PC-3 (cell line): ENCODE measurements around the gene PDHX. TPM values are rescaled to one million over a fixed set of nuclear protein-coding genes. Genes with fewer than 3 reads are reported as not detected.

ENCODE experiments used
- ATAC-seq: fragments of 200-7000 bp; cut with Tn5 transposase; 2 replicates; pipeline ENCODE4 v1.9.1; 2020; ENCODE audit warnings: mild to moderate bottlenecking, moderate library complexity
- BruUV-seq: library from RNA; stranded (reverse); fragments of 400-500 nt; replicated peaks from 2 replicates; lab custom pipeline; 2021; lab: Mats Ljungman, UMichigan
- CTCF ChIA-PET: fragments of 300-600 bp; sonication (Branson Sonifier 250); formaldehyde crosslinking; loops from one replicate; lab custom pipeline; 2022; ENCODE audit warnings: antibody characterized with exemption; lab: Charles Lee
- POLR2A ChIA-PET: fragments of 300-600 bp; sonication (Branson Sonifier 250); formaldehyde crosslinking; loops from one replicate; lab custom pipeline; 2022; ENCODE audit warnings: antibody characterized with exemption; ENCODE audit not compliant: unreplicated experiment; lab: Charles Lee
- DNase-seq: peaks from one replicate; pipeline ENCODE4 v3.0.0-alpha.2; 2015
- H2AFZ ChIP-seq: fragments of 300-600 bp; sonication (generic); 2 replicates; pipeline ENCODE4 v1.6.0; 2016; ENCODE audit warnings: antibody characterized with exemption, low read length
- H3F3A ChIP-seq: fragments of 300-600 bp; sonication (generic); one replicate; pipeline ENCODE4 v1.6.0; 2017; ENCODE audit warnings: antibody characterized with exemption, low read length, control low read depth, mild to moderate bottlenecking; ENCODE audit not compliant: unreplicated experiment
- H3K27ac ChIP-seq: fragments of 300-600 bp; sonication (generic); 2 replicates; pipeline ENCODE4 v1.5.1; 2016; ENCODE audit warnings: mild to moderate bottlenecking, low read length
- H3K27me3 ChIP-seq: fragments of 300-600 bp; sonication (generic); 2 replicates; pipeline ENCODE4 v1.6.1; 2016; ENCODE audit warnings: low read length, mixed read lengths
- H3K36me3 ChIP-seq: fragments of 300-600 bp; sonication (generic); 2 replicates; pipeline ENCODE4 v1.6.1; 2016; ENCODE audit warnings: low read depth, mixed run types, low read length, mixed read lengths
- H3K4me1 ChIP-seq: fragments of 300-600 bp; sonication (generic); 2 replicates; pipeline ENCODE4 v1.5.1; 2016; ENCODE audit warnings: low read length; ENCODE audit not compliant: insufficient read depth
- H3K4me2 ChIP-seq: fragments of 300-600 bp; sonication (generic); 2 replicates; pipeline ENCODE4 v1.6.0; 2016; ENCODE audit warnings: low read length
- H3K4me3 ChIP-seq: fragments of 300-600 bp; sonication (generic); 2 replicates; pipeline ENCODE4 v1.5.1; 2016; ENCODE audit warnings: mild to moderate bottlenecking, low read length, mixed read lengths
- H3K79me2 ChIP-seq: fragments of 300-600 bp; sonication (generic); 2 replicates; pipeline ENCODE4 v1.6.1; 2017; ENCODE audit warnings: low read length, mixed read lengths
- H3K9ac ChIP-seq: fragments of 300-600 bp; sonication (generic); 2 replicates; pipeline ENCODE4 v1.6.0; 2016; ENCODE audit warnings: mild to moderate bottlenecking, low read length
- H3K9me2 ChIP-seq: fragments of 300-600 bp; sonication (generic); replicated peaks from 2 replicates; pipeline ENCODE4 v1.6.1; 2016; ENCODE audit warnings: mixed run types, low read length, mixed read lengths
- H3K9me3 ChIP-seq: fragments of 300-600 bp; sonication (generic); 2 replicates; pipeline ENCODE4 v1.6.1; 2016; ENCODE audit warnings: low read length, mixed read lengths
- H4K20me1 ChIP-seq: fragments of 300-600 bp; sonication (generic); 2 replicates; pipeline ENCODE4 v1.6.1; 2016; ENCODE audit warnings: low read length, mixed read lengths
- CTCF ChIP-seq: fragments of 300-600 bp; sonication (generic); conservative IDR thresholded peaks from 2 replicates; pipeline ENCODE4 v1.5.1; 2017; ENCODE audit warnings: antibody characterized with exemption, low read depth, mild to moderate bottlenecking, low read length
- EZH2 ChIP-seq: fragments of 300-600 bp; sonication (generic); IDR thresholded peaks from one replicate; pipeline ENCODE4 v1.6.1; 2017; ENCODE audit warnings: antibody characterized with exemption, mild to moderate bottlenecking, low read length; ENCODE audit not compliant: unreplicated experiment
- EZH2phosphoT487 ChIP-seq: fragments of 300-600 bp; sonication (generic); IDR thresholded peaks from 2 replicates; pipeline ENCODE4 v1.6.1; 2018; ENCODE audit warnings: mild to moderate bottlenecking, antibody characterized with exemption, low read length, borderline replicate concordance
- intact Hi-C: fragments of 100-400 bp; cut with micrococcal nuclease; formaldehyde crosslinking; loops from 2 replicates; pipeline ENCODE4 v1.9.0; 2023
- total RNA-seq: library from RNA; depleted of rRNA; stranded (reverse); fragments of >200 nt; gene quantifications from 2 replicates; pipeline ENCODE4 v1.2.3, GENCODE V29; 2014

PDHX gene
- total RNA-seq, 1 experiment from 2014 or later: 20.3 TPM

- TF ChIP-seq EZH2 (no peak), EZH2phosphoT487 (no peak), CTCF (no peak)
- Histone ChIP-seq H3K27me3 (no peaks in the 10 kb centered on the region), H3K27ac (peak overlapping the region; percentile 83), H3K4me2 (peak overlapping the region; percentile 42), H2AFZ (no peak overlapping the region), H4K20me1 (no peaks in the 10 kb centered on the region), H3K9me2 (no peaks in the 10 kb centered on the region), H3K36me3 (no peaks in the 10 kb centered on the region), H3K4me3 (no peak overlapping the region), H3K79me2 (no peaks in the 10 kb centered on the region), H3K9ac (peak overlapping the region; percentile 34; the same call in 1 of the 2 replicates), H3K9me3 (no peaks in the 10 kb centered on the region), H3K4me1 (peaks cover 60% of the 10 kb centered on the region), H3F3A (peaks cover 7% of the 10 kb centered on the region)
- intact Hi-C loops: loop anchor here (10.0 kb wide), 1 partner anchor 230 kb away; no protein-coding TSS in a partner anchor
- POLR2A ChIA-PET: no interaction called here
- ATAC-seq (no peak), DNase-seq (peak; percentile 73)
- no TSS peak for BruUV-seq
- CTCF ChIA-PET: interaction anchor here (0.5 kb wide), 1 partner anchor 508 kb away, joined by 3 read pairs; no protein-coding TSS in a partner anchor
These were observed 88.8 kb downstream of the PDHX start for GRCh38 chr11:35005141-35005780.

- Histone ChIP-seq H3K27me3 (no peaks in the 10 kb centered on the region), H2AFZ (no peak overlapping the region), H3K9ac (peak overlapping the region; percentile 44; the same call in 1 of the 2 replicates), H3K9me3 (no peaks in the 10 kb centered on the region), H3F3A (peaks cover 7% of the 10 kb centered on the region), H3K4me3 (no peak overlapping the region), H3K9me2 (no peaks in the 10 kb centered on the region), H3K79me2 (no peaks in the 10 kb centered on the region), H3K4me1 (peaks cover 73% of the 10 kb centered on the region), H3K36me3 (no peaks in the 10 kb centered on the region), H4K20me1 (no peaks in the 10 kb centered on the region), H3K4me2 (peak overlapping the region; percentile 42; the same call in 1 of the 2 replicates), H3K27ac (peak overlapping the region; percentile 83)
- no peak for TF ChIP-seq EZH2phosphoT487
- no peak for TF ChIP-seq CTCF
- TF ChIP-seq EZH2: no peak
- POLR2A ChIA-PET: no interaction called here
- no TSS peak for BruUV-seq
- DNase-seq: no peak
- CTCF ChIA-PET: interaction anchor here (0.7 kb wide), 1 partner anchor 172 kb away, joined by 3 read pairs; no protein-coding TSS in a partner anchor
- ATAC-seq: no peak
- intact Hi-C loops: loop anchor here (10.0 kb wide), 1 partner anchor 228 kb away; no protein-coding TSS in a partner anchor
These were observed 90.1 kb downstream of the PDHX start for GRCh38 chr11:35006389-35007128.
